ENCODE data around the gene RAB3A.

Gene RAB3A, protein sequence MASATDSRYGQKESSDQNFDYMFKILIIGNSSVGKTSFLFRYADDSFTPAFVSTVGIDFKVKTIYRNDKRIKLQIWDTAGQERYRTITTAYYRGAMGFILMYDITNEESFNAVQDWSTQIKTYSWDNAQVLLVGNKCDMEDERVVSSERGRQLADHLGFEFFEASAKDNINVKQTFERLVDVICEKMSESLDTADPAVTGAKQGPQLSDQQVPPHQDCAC

GRCh38 chr19:18203863-18204393 is at the start of gene RAB3A:
RAB3A (minus strand) TSS chr19:18204042; CDS start chr19:18202740, 1,302 bp downstream.
- DNase-seq, result peak; percentile 100

- no peak for DNase-seq
Measured at GRCh38 chr19:18253130-18253529, 49.3 kb upstream of the RAB3A start.

GRCh38 chr19:18252370-18252717 is 48.5 kb upstream of the RAB3A start:
- no peak for DNase-seq

- DNase-seq, result peak; percentile 74
Measured at GRCh38 chr19:18251587-18252369, 47.9 kb upstream of the RAB3A start.

- no peak for DNase-seq
Measured at GRCh38 chr19:18249834-18250233, 46.0 kb upstream of the RAB3A start.

DNA sequence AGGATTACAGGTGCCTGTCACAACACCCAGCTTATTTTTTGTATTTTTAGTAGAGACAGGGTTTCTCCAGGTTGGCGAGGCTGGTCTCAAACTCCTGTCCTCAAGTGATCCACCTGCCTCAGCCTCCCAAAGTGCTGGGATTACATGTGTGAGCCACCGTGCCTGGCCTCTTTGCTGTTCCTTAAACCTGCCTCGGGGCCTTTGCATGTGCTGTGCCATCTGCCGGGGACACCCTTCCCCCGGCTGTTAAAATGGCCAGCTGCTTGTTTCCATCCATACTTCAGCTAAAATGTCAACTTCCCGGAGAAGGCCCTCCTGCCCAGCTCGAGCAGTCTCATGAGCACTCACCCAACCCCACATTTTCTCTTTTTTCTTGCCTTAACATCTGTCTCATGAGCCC is 41.5 kb upstream of the RAB3A start:
- no peak for DNase-seq

GRCh38 chr19:18239303-18239702 is 35.5 kb upstream of the RAB3A start:
- DNase-seq, result no peak

GRCh38 chr19:18234194-18234593 is 30.4 kb upstream of the RAB3A start:
- DNase-seq, result no peak

GRCh38 chr19:18233224-18233825 is 29.5 kb upstream of the RAB3A start:
- DNase-seq, result peak; percentile 64

GRCh38 chr19:18232540-18233223 is 28.8 kb upstream of the RAB3A start:
- no peak for DNase-seq

DNA sequence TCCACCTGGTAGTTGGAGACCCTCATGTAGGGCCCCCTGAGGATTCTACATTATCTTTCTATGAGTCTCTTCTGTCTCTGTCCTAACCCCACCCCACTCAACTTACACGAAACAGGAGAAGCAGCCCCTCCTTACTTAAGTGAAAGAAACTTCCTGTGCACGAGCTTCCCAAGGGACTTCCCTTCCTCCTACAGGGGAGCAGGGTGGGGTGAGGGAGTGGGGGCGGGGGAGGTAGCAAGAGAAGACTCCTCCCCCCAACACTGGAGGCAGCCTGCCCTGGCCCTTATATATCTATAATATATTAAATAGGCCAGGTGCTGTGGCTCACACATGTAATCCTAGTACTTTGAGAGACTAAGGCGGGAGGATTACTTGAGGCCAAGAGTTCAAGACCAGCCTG is 27.9 kb upstream of the RAB3A start:
- no peak for DNase-seq

GRCh38 chr19:18230941-18231734 is 27.3 kb upstream of the RAB3A start:
- no peak for DNase-seq

GRCh38 chr19:18229915-18230314 is 26.1 kb upstream of the RAB3A start:
- DNase-seq, result no peak

- no peak for DNase-seq
Measured at GRCh38 chr19:18229474-18229873, 25.6 kb upstream of the RAB3A start.

DNA sequence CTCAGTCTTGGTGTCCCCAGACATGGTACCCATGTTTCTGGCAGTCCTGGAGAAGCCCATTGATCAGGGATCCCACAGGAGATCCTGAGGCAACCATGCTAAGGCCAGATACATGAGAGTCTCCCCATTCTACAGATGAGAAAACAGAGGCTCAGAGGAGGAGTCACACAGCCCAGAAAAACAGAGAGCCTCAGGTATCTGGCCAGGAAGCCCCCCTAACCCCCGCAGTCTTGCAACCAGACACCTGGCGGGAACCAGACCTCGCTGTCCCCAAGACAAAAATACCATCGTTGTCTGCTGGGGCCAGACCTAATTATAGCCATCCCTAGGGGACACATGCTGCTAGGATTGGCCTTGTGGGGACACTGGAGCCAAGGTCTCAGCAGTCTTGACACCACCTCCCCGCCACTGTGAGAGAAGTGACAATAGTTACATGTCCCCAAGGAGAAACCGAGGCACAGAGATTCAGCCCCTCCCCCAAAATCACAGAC is 24.0 kb upstream of the RAB3A start:
- no peak for DNase-seq

DNA sequence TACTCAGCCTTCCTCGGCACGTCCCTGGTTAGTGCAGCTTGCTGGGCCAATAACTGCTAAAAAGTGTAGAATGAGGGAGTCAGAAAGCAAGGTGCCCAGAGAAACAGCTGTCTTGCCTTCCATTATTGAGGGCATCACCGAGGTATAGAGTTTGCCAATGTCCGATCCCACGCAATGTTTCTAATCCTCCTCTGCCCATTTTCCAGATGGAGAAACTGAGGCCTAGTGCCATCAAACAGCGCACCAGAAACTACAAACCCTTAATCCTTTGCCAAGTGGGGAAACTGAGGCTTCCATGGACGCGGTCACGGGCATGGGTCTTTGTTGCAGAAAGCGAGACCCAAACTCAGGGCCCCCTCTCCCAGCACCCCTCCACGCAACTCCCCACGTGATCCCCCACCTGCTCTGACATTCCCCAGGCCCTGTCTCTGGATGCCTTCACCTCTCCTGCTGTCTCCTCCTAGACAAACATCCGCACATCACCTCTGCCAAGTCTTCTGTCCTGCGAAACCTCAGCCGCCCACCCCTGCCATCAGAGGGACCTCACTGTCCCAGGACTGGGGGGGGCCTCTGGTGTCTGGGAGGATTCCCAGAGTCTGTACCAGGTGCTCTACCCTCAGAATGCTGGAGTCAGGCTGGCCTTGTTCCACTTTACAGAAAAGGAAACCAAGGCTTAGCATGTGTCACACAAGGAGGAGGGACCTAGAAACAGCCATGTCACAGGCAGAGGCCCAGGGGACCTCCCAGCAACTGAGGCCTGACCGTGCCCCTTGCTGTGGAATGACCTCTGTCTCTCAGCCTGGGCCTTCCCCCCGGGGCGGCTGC is 23.3 kb upstream of the RAB3A start:
- DNase-seq, result no peak

- DNase-seq, result peak; percentile 49
Measured at GRCh38 chr19:18225702-18226468, 22.0 kb upstream of the RAB3A start, which contains the start of gene PDE4C. PDE4C (minus strand) TSS chr19:18226438; CDS start chr19:18226415, 23 bp downstream.

GRCh38 chr19:18225355-18225701 is 21.5 kb upstream of the RAB3A start:
- DNase-seq, result no peak

DNA sequence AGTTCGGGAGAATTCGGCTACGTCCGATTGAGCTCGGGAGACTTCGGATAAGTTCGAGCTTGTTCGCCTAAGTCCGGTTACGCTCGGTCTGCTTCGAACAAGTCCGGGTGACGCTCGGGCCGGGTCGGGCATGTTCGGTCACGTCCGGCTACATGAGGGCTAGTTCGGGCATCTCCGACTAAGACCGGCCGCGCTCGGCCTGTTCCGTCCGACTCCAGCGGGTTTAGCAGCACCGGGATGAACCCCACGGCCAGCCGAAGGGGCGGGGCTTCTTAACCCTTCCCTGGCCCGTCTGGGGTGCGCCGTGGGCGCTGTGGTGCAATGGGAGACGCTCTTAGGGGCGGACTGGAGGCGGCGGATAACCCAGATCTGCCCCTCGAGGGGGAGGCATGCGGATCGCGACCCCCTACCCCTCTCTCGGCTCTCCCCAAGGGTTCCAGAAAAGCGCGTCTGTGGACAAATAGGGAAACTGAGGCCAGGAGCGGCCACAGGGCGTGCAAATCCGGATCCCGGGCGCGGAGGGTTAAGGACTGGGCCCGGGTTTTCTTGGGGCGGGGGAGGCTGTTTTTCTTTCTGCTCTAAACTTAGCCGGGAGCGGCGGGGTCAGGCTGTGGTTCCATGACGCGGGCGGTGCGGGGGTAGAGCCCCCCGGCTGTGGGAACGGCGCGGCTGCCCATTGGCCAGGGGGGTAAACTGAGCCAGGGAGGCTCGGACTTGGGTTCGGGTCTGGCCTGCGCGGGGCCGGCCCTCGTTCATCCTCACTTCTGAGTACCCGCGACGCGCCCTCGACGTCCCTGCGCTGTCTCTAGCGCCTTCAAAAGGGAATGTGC is 20.9 kb upstream of the RAB3A start:
- DNase-seq, result peak; percentile 98

All from right hindlimb (tissue), 1 donor.